ENCODE data around the gene ANXA1. TPM values are rescaled to one million over a fixed set of nuclear protein-coding genes. Genes with fewer than 3 reads are reported as not detected.

The ANXA1 gene
- total and polyA plus RNA-seq, 9 donors, result 67.5 to 472 (median 110) TPM

- Histone ChIP-seq H3K4me1 (ENCODE audit: insufficient read depth) (no peaks in the 10 kb centered on the region), H3K27me3 (no peaks in the 10 kb centered on the region), H3K27ac (no peak overlapping the region), H3K36me3 (no peaks in the 10 kb centered on the region), H3K4me3 (no peak overlapping the region), H3K9me3 (no peaks in the 10 kb centered on the region)
- intact Hi-C loops (cut with DNase I), result loop anchor here in 1 of 4 donors (10.0 kb wide), 1 partner anchor 68 kb away; no protein-coding TSS in a partner anchor
- 91 to 97% (median 95%) methylated on average over 1 of the region's 1 CpG for WGBS, 3 donors
- DNase-seq, result no peak
- TF ChIP-seq CTCF (IDR thresholded peaks at IDR 0.05) (no peak), POLR2A (IDR thresholded peaks at IDR 0.05) (no peak), EP300 (IDR thresholded peaks at IDR 0.05) (no peak)
Measured at GRCh38 chr9:73116880-73117279, 34.8 kb upstream of the ANXA1 start.

GRCh38 chr9:73118286-73118685, 33.4 kb upstream of the ANXA1 start:
- Histone ChIP-seq H3K27me3 (no peaks in the 10 kb centered on the region), H3K4me1 (ENCODE audit: insufficient read depth) (no peaks in the 10 kb centered on the region), H3K4me3 (no peak overlapping the region), H3K27ac (no peak overlapping the region), H3K9me3 (no peaks in the 10 kb centered on the region), H3K36me3 (no peaks in the 10 kb centered on the region)
- no peak for TF ChIP-seq CTCF (IDR thresholded peaks at IDR 0.05)
- no peak for TF ChIP-seq EP300 (IDR thresholded peaks at IDR 0.05)
- no peak for TF ChIP-seq POLR2A (IDR thresholded peaks at IDR 0.05)
- no peak for DNase-seq
- intact Hi-C loops (cut with DNase I), result loop anchor here in 1 of 4 donors (10.0 kb wide), 1 partner anchor 67 kb away; no protein-coding TSS in a partner anchor

- Histone ChIP-seq H3K4me1 (ENCODE audit: insufficient read depth) (no peaks in the 10 kb centered on the region), H3K27ac (no peak overlapping the region), H3K27me3 (no peaks in the 10 kb centered on the region), H3K9me3 (no peaks in the 10 kb centered on the region), H3K36me3 (no peaks in the 10 kb centered on the region), H3K4me3 (no peak overlapping the region)
- intact Hi-C loops (cut with DNase I), result loop anchor here in 1 of 4 donors (10.0 kb wide), 1 partner anchor 66 kb away; no protein-coding TSS in a partner anchor
- TF ChIP-seq EP300 (IDR thresholded peaks at IDR 0.05) (no peak), CTCF (IDR thresholded peaks at IDR 0.05) (no peak), POLR2A (IDR thresholded peaks at IDR 0.05) (no peak)
- DNase-seq, result no peak
- 84 to 90% (median 86%) methylated on average over 4 of the region's 4 CpGs for WGBS, 3 donors
Measured at GRCh38 chr9:73118898-73119554, 32.6 kb upstream of the ANXA1 start.

- TF ChIP-seq POLR2A (IDR thresholded peaks at IDR 0.05), result no peak
- TF ChIP-seq EP300 (IDR thresholded peaks at IDR 0.05), result no peak
- TF ChIP-seq CTCF (IDR thresholded peaks at IDR 0.05), result no peak
- no peak for DNase-seq
- H3K9me3 ChIP-seq, result no peaks in the 10 kb centered on the region
- no peak overlapping the region for H3K27ac ChIP-seq
- H3K36me3 ChIP-seq, result no peaks in the 10 kb centered on the region
- H3K4me3 ChIP-seq, result no peak overlapping the region
- WGBS, 3 donors, result 82 to 89% (median 85%) methylated on average over 1 of the region's 1 CpG
- no peaks in the 10 kb centered on the region for H3K27me3 ChIP-seq
- H3K4me1 ChIP-seq (ENCODE audit: insufficient read depth), result no peaks in the 10 kb centered on the region
- intact Hi-C loops (cut with DNase I), result no loop called here
Measured at GRCh38 chr9:73121375-73121935, 30.2 kb upstream of the ANXA1 start.
